ENCODE data around the gene RSPO1. TPM values are rescaled to one million over a fixed set of nuclear protein-coding genes. Genes with fewer than 3 reads are reported as not detected.

RSPO1 gene
- total RNA-seq, 1 donor from 2014 or later: 0.20 TPM

GRCh38 chr1:37660664-37661063 lies 26.0 kb upstream of the RSPO1 start:
- peaks cover 35% of the 10 kb centered on the region for H3K27me3 Mint-ChIP-seq (ENCODE audit: low read depth)
- no peak overlapping the region for H3K4me3 Mint-ChIP-seq
- no peak for DNase-seq (ENCODE audit: low spot score in 2 of 2, unreplicated experiment in 2 of 2)
- H3K36me3 Mint-ChIP-seq: no peaks in the 10 kb centered on the region
- peaks cover 5% of the 10 kb centered on the region for H3K4me1 Mint-ChIP-seq
- no peak overlapping the region for H3K27ac Mint-ChIP-seq
- H3K9me3 Mint-ChIP-seq: no peaks in the 10 kb centered on the region
- TF ChIP-seq CTCF (IDR thresholded peaks at IDR 0.05; ENCODE audit: unreplicated experiment): no peak

GRCh38 chr1:37658486-37658885 lies 23.8 kb upstream of the RSPO1 start:
- no peak for TF ChIP-seq CTCF (IDR thresholded peaks at IDR 0.05; ENCODE audit: unreplicated experiment)
- DNase-seq (ENCODE audit: low spot score in 2 of 2, unreplicated experiment in 2 of 2): no peak
- Mint-ChIP-seq H3K4me1 (peaks cover 5% of the 10 kb centered on the region), H3K36me3 (no peaks in the 10 kb centered on the region), H3K27me3 (ENCODE audit: low read depth) (peaks cover 37% of the 10 kb centered on the region), H3K9me3 (no peaks in the 10 kb centered on the region), H3K27ac (no peak overlapping the region), H3K4me3 (no peak overlapping the region)

GRCh38 chr1:37657620-37658412 lies 23.1 kb upstream of the RSPO1 start:
- H3K9me3 Mint-ChIP-seq: no peaks in the 10 kb centered on the region
- no peak overlapping the region for H3K27ac Mint-ChIP-seq
- peaks cover 38% of the 10 kb centered on the region for H3K27me3 Mint-ChIP-seq (ENCODE audit: low read depth)
- TF ChIP-seq CTCF (IDR thresholded peaks at IDR 0.05; ENCODE audit: unreplicated experiment): no peak
- no peak for DNase-seq (ENCODE audit: low spot score in 2 of 2, unreplicated experiment in 2 of 2)
- no peaks in the 10 kb centered on the region for H3K36me3 Mint-ChIP-seq
- no peak overlapping the region for H3K4me3 Mint-ChIP-seq
- peaks cover 5% of the 10 kb centered on the region for H3K4me1 Mint-ChIP-seq

- no peak for TF ChIP-seq CTCF (IDR thresholded peaks at IDR 0.05; ENCODE audit: unreplicated experiment)
- H3K4me3 Mint-ChIP-seq: no peak overlapping the region
- H3K27me3 Mint-ChIP-seq (ENCODE audit: low read depth): peaks cover 44% of the 10 kb centered on the region
- H3K36me3 Mint-ChIP-seq: no peaks in the 10 kb centered on the region
- no peak overlapping the region for H3K27ac Mint-ChIP-seq
- H3K4me1 Mint-ChIP-seq: peaks cover 5% of the 10 kb centered on the region
- no peak for DNase-seq (ENCODE audit: low spot score in 2 of 2, unreplicated experiment in 2 of 2)
- no peaks in the 10 kb centered on the region for H3K9me3 Mint-ChIP-seq
Measured at GRCh38 chr1:37656881-37657280, 22.2 kb upstream of the RSPO1 start.

GRCh38 chr1:37656026-37656425 lies 21.3 kb upstream of the RSPO1 start:
- H3K27me3 Mint-ChIP-seq (ENCODE audit: low read depth): peaks cover 50% of the 10 kb centered on the region
- no peak overlapping the region for H3K4me3 Mint-ChIP-seq
- H3K9me3 Mint-ChIP-seq: no peaks in the 10 kb centered on the region
- no peak overlapping the region for H3K27ac Mint-ChIP-seq
- H3K36me3 Mint-ChIP-seq: no peaks in the 10 kb centered on the region
- no peak for DNase-seq (ENCODE audit: low spot score in 2 of 2, unreplicated experiment in 2 of 2)
- H3K4me1 Mint-ChIP-seq: peaks cover 5% of the 10 kb centered on the region
- no peak for TF ChIP-seq CTCF (IDR thresholded peaks at IDR 0.05; ENCODE audit: unreplicated experiment)
